ENCODE measurements around the gene DDTL.
"Not testable (repeated sequence)": the region's sequence is repeated elsewhere in the genome, so short reads cannot be mapped to it uniquely, and the experiment has no call there.

GRCh38 chr22:23966094-23966493 lies 594 bp upstream of the DDTL start:
- not testable (repeated sequence) for TF ChIP-seq POLR2A (IDR thresholded peaks at IDR 0.05; ENCODE audit: low read length); GATA1 (IDR thresholded peaks at IDR 0.05; ENCODE audit: low read depth, low read length)
